ENCODE measurements around the gene BRAF. TPM values are rescaled to one million over a fixed set of nuclear protein-coding genes. Genes with fewer than 3 reads are reported as not detected.

BRAF gene
- total and polyA plus RNA-seq, 2 donors (not counting 3 experiments of a cell fraction or from before 2014, with no cell fraction given), result 6.6 to 26.2 TPM

- DNase-seq (ENCODE audit: low read depth, low spot score) (no peak), FAIRE-seq (no peak)
- no peak overlapping the region for H3K27ac ChIP-seq (ENCODE audit: insufficient read depth, low read depth, low read length)
- dilution Hi-C loops (cut with MboI; ENCODE audit: extremely low pct_ligation_motif_present, low sequenced_read_pairs), result no loop called here
- CTCF ChIA-PET, result interaction anchor here (1.0 kb wide), 1 partner anchor 1057 kb away, joined by 3 read pairs; the partner anchor contains the start of gene SSBP1
- H3K79me2 ChIP-seq (ENCODE audit: control insufficient read depth, insufficient read depth, low read length), result no peaks in the 10 kb centered on the region
- H3K4me1 ChIP-seq (ENCODE audit: control insufficient read depth, extremely low read depth, insufficient read depth, low read length), result no peaks in the 10 kb centered on the region
- peaks cover 0 to 7% of the 10 kb centered on the region in 2 experiments for H3K36me3 ChIP-seq (ENCODE audit: control insufficient read depth in 2 of 2, extremely low read depth in 1 of 2, insufficient read depth in 2 of 2, low read length in 2 of 2)
- BruUV-seq (replicated peaks), result no TSS peak
- no peaks in the 10 kb centered on the region for H4K20me1 ChIP-seq (replicated peaks; ENCODE audit: control insufficient read depth, extremely low read depth, insufficient read depth, low read length)
- intact Hi-C loops (cut with micrococcal nuclease), result no loop called here
- POLR2A ChIA-PET, result no interaction called here
- no peak overlapping the region for H3K4me2 ChIP-seq (ENCODE audit: insufficient read depth, low read length)
- no peaks in the 10 kb centered on the region for H3K27me3 ChIP-seq (ENCODE audit: control insufficient read depth in 2 of 2, insufficient read depth in 2 of 2, low read length in 2 of 2)
- TF ChIP-seq EZH2 (IDR thresholded peaks at IDR 0.05; ENCODE audit: borderline replicate concordance, low read depth, low read length, severe bottlenecking), result no peak
- no peak for TF ChIP-seq FOS (IDR thresholded peaks at IDR 0.05; ENCODE audit: borderline replicate concordance, insufficient read depth, low read length)
- TF ChIP-seq, protein P1, sequence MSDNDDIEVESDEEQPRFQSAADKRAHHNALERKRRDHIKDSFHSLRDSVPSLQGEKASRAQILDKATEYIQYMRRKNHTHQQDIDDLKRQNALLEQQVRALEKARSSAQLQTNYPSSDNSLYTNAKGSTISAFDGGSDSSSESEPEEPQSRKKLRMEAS (IDR thresholded peaks at IDR 0.05; ENCODE audit: insufficient read depth, insufficient read length), result no peak
- no peak for TF ChIP-seq JUN (IDR thresholded peaks at IDR 0.05; ENCODE audit: borderline replicate concordance, insufficient read depth, insufficient read length, low read depth)
- no peak for TF ChIP-seq CTCF (IDR thresholded peaks at IDR 0.05; ENCODE audit: extremely low read depth in 1 of 2, insufficient read depth in 1 of 2, low read depth in 1 of 2, low read length in 2 of 2)
- no peak for TF ChIP-seq MYC (IDR thresholded peaks at IDR 0.05; ENCODE audit: low read depth, low read length)
- no peak for TF ChIP-seq POLR2AphosphoS5 (IDR thresholded peaks at IDR 0.05; ENCODE audit: insufficient read depth, low read depth, low read length)
- no peak for TF ChIP-seq GATA2 (IDR thresholded peaks at IDR 0.05; ENCODE audit: insufficient read depth, insufficient read length, low read depth, low read length)
- no peak for TF ChIP-seq POLR2A (IDR thresholded peaks at IDR 0.05; ENCODE audit: low read depth, low read length)
- H3K9me3 ChIP-seq (replicated peaks; ENCODE audit: control insufficient read depth, insufficient read depth, low read length), result no peaks in the 10 kb centered on the region
- H3K9ac ChIP-seq (replicated peaks; ENCODE audit: extremely low read depth, insufficient read depth, low read length), result no peak overlapping the region
- H2AFZ ChIP-seq (ENCODE audit: low read depth, low read length), result no peak overlapping the region
- no peak overlapping the region for H3K4me3 ChIP-seq (replicated peaks in 1 of 3; ENCODE audit: insufficient read depth in 1 of 3, low read depth in 1 of 3, low read length in 3 of 3)
- H3K9me1 ChIP-seq (replicated peaks; ENCODE audit: control insufficient read depth, extremely low read depth, insufficient read depth, low read length), result no peaks in the 10 kb centered on the region
Measured at GRCh38 chr7:140680886-140681285, 243.8 kb downstream of the BRAF start.

Data from endothelial cell of umbilical vein (primary cell).